CD8-positive, alpha-beta memory T cell (primary cell): ENCODE data around the gene LRP1B. TPM values are rescaled to one million over a fixed set of nuclear protein-coding genes. Genes with fewer than 3 reads are reported as not detected.

Experiments
- CTCF ChIA-PET: fragments of 350-600 bp; sonication (Branson Sonifier 250); formaldehyde crosslinking; loops from one replicate; lab custom pipeline; 2021; ENCODE audit warnings: antibody characterized with exemption; lab: Charles Lee
- POLR2A ChIA-PET: fragments of 350-600 bp; sonication (Branson Sonifier 250); formaldehyde crosslinking; loops from one replicate; lab custom pipeline; 2021; ENCODE audit warnings: antibody characterized with exemption; lab: Charles Lee
- DNase-seq, 5 donors: peaks; one replicate each; pipeline versions ENCODE4 v3.0.0 to v3.0.0-alpha.2; 2020 to 2022; ENCODE audit warnings: mixed read lengths in 1 of 5
- H3K27ac ChIP-seq: one replicate; pipeline ENCODE4 v1.7.0; 2013; ENCODE audit warnings: low read depth, mild to moderate bottlenecking, low read length, moderate library complexity
- H3K27me3 ChIP-seq: 2 replicates; pipeline ENCODE4 v1.7.0; 2013; ENCODE audit warnings: low read length, mild to moderate bottlenecking; ENCODE audit not compliant: insufficient read depth, poor library complexity, severe bottlenecking
- H3K36me3 ChIP-seq: 2 replicates; pipeline ENCODE4 v1.7.0; 2013; ENCODE audit warnings: mild to moderate bottlenecking, low read length, moderate library complexity; ENCODE audit not compliant: insufficient read depth
- H3K4me1 ChIP-seq: 2 replicates; pipeline ENCODE4 v1.7.0; 2013; ENCODE audit warnings: mild to moderate bottlenecking, low read length, moderate library complexity; ENCODE audit not compliant: insufficient read depth
- H3K4me3 ChIP-seq: 2 replicates; pipeline ENCODE4 v1.7.0; 2013; ENCODE audit warnings: mild to moderate bottlenecking, low read length
- H3K9me3 ChIP-seq: 2 replicates; pipeline ENCODE4 v1.7.0; 2013; ENCODE audit warnings: mild to moderate bottlenecking, low read length
- H3K27ac Mint-ChIP-seq, 8 donors: one replicate each; pipeline ENCODE4 v1.8.0; 2020 to 2021; ENCODE audit warnings: mixed read lengths in 8 of 8, mild to moderate bottlenecking in 6 of 8, inconsistent platforms in 3 of 8, moderate library complexity in 3 of 8
- H3K27me3 Mint-ChIP-seq, 2 donors: one replicate each; pipeline ENCODE4 v1.8.0; 2020 to 2021; ENCODE audit warnings: mixed read lengths in 2 of 2, mild to moderate bottlenecking in 1 of 2, moderate library complexity in 1 of 2
- H3K36me3 Mint-ChIP-seq, 3 donors: one replicate each; pipeline ENCODE4 v1.8.0; 2020 to 2021; ENCODE audit warnings: mixed read lengths in 3 of 3, inconsistent platforms in 1 of 3, mild to moderate bottlenecking in 1 of 3
- H3K4me1 Mint-ChIP-seq, 3 donors: one replicate each; pipeline ENCODE4 v1.8.0; 2020 to 2021; ENCODE audit warnings: mixed read lengths in 3 of 3, inconsistent platforms in 1 of 3, mild to moderate bottlenecking in 1 of 3
- H3K4me3 Mint-ChIP-seq, 7 donors: one replicate each; pipeline ENCODE4 v1.8.0; 2020 to 2021; ENCODE audit warnings: mixed read lengths in 7 of 7, mild to moderate bottlenecking in 6 of 7, moderate library complexity in 4 of 7, inconsistent platforms in 2 of 7
- H3K9me3 Mint-ChIP-seq, 5 donors: one replicate each; pipeline ENCODE4 v1.8.0; 2020 to 2022; ENCODE audit warnings: mixed read lengths in 5 of 5, mild to moderate bottlenecking in 3 of 5, moderate library complexity in 2 of 5, inconsistent platforms in 1 of 5
- polyA plus RNA-seq: library from polyadenylated mRNA; unstranded; fragments of 300-500 nt; fragmentation: Illumina TruSeq; gene quantifications from one replicate; pipeline ENCODE4 v1.2.3, GENCODE V29; 2021
- total RNA-seq, 2 experiments: library from RNA; stranded (reverse); gene quantifications; one replicate each; pipeline ENCODE4 v1.2.3, GENCODE V29; 2021

LRP1B gene
- total and polyA plus RNA-seq, 3 experiments from 2014 or later: not detected

- Mint-ChIP-seq H3K27ac (no peak overlapping the region), H3K4me1 (no peaks in the 10 kb centered on the region), H3K36me3 (no peaks in the 10 kb centered on the region), H3K4me3 (no peak overlapping the region), H3K27me3 (no peaks in the 10 kb centered on the region), H3K9me3 (peaks cover 5 to 13% (median 11%) of the 10 kb centered on the region in 5 donors)
- peaks cover 4% of the 10 kb centered on the region for H3K9me3 ChIP-seq
- no peaks in the 10 kb centered on the region for H3K27me3 ChIP-seq
- ChIA-PET CTCF (no interaction called here), POLR2A (no interaction called here)
- H3K36me3 ChIP-seq: no peaks in the 10 kb centered on the region
- no peak overlapping the region for H3K27ac ChIP-seq
- DNase-seq: no peak
- no peaks in the 10 kb centered on the region for H3K4me1 ChIP-seq
- no peak overlapping the region for H3K4me3 ChIP-seq
These were observed 1927.5 kb downstream of the LRP1B start for GRCh38 chr2:140203347-140203746.

GRCh38 chr2:140201572-140201971 lies 1929.2 kb downstream of the LRP1B start:
- H3K9me3 ChIP-seq: peaks cover 4% of the 10 kb centered on the region
- H3K9me3 Mint-ChIP-seq: peaks cover 5 to 20% (median 15%) of the 10 kb centered on the region in 5 donors
- H3K4me1 ChIP-seq: no peaks in the 10 kb centered on the region
- POLR2A ChIA-PET: no interaction called here
- H3K36me3 ChIP-seq: no peaks in the 10 kb centered on the region
- H3K27me3 ChIP-seq: no peaks in the 10 kb centered on the region
- H3K27ac Mint-ChIP-seq: no peak overlapping the region
- no peak for DNase-seq
- CTCF ChIA-PET: no interaction called here
- H3K4me1 Mint-ChIP-seq: no peaks in the 10 kb centered on the region
- no peak overlapping the region for H3K27ac ChIP-seq
- H3K4me3 Mint-ChIP-seq: no peak overlapping the region
- no peak overlapping the region for H3K4me3 ChIP-seq
- H3K27me3 Mint-ChIP-seq: no peaks in the 10 kb centered on the region
- H3K36me3 Mint-ChIP-seq: no peaks in the 10 kb centered on the region

GRCh38 chr2:140200764-140201163 lies 1930.1 kb downstream of the LRP1B start:
- Mint-ChIP-seq H3K9me3 (peaks cover 3 to 24% (median 17%) of the 10 kb centered on the region in 5 donors), H3K27ac (no peak overlapping the region), H3K4me3 (no peak overlapping the region), H3K4me1 (no peaks in the 10 kb centered on the region), H3K27me3 (no peaks in the 10 kb centered on the region), H3K36me3 (no peaks in the 10 kb centered on the region)
- Histone ChIP-seq H3K27me3 (no peaks in the 10 kb centered on the region), H3K36me3 (no peaks in the 10 kb centered on the region), H3K4me3 (no peak overlapping the region), H3K9me3 (peaks cover 4% of the 10 kb centered on the region), H3K4me1 (no peaks in the 10 kb centered on the region), H3K27ac (no peak overlapping the region)
- DNase-seq: no peak
- ChIA-PET POLR2A (no interaction called here), CTCF (no interaction called here)

GRCh38 chr2:140200307-140200706 lies 1930.5 kb downstream of the LRP1B start:
- no peaks in the 10 kb centered on the region for H3K36me3 ChIP-seq
- ChIA-PET POLR2A (no interaction called here), CTCF (no interaction called here)
- H3K27me3 Mint-ChIP-seq: no peaks in the 10 kb centered on the region
- no peaks in the 10 kb centered on the region for H3K4me1 Mint-ChIP-seq
- H3K9me3 Mint-ChIP-seq: peaks cover under 1 to 24% (median 18%) of the 10 kb centered on the region in 5 donors
- H3K27ac Mint-ChIP-seq: no peak overlapping the region
- no peak overlapping the region for H3K27ac ChIP-seq
- no peak overlapping the region for H3K4me3 ChIP-seq
- H3K9me3 ChIP-seq: peaks cover 4% of the 10 kb centered on the region
- no peaks in the 10 kb centered on the region for H3K36me3 Mint-ChIP-seq
- no peaks in the 10 kb centered on the region for H3K27me3 ChIP-seq
- H3K4me1 ChIP-seq: no peaks in the 10 kb centered on the region
- no peak for DNase-seq
- no peak overlapping the region for H3K4me3 Mint-ChIP-seq

GRCh38 chr2:140199312-140199711 lies 1931.5 kb downstream of the LRP1B start:
- POLR2A ChIA-PET: no interaction called here

GRCh38 chr2:140187086-140187485 lies 1943.7 kb downstream of the LRP1B start:
- Mint-ChIP-seq H3K9me3 (peaks cover 5 to 15% (median 8%) of the 10 kb centered on the region in 5 donors), H3K4me3 (no peak overlapping the region), H3K36me3 (no peaks in the 10 kb centered on the region), H3K4me1 (no peaks in the 10 kb centered on the region), H3K27me3 (no peaks in the 10 kb centered on the region), H3K27ac (no peak overlapping the region)
- Histone ChIP-seq H3K9me3 (no peaks in the 10 kb centered on the region), H3K4me3 (no peak overlapping the region), H3K27me3 (no peaks in the 10 kb centered on the region), H3K27ac (no peak overlapping the region), H3K4me1 (no peaks in the 10 kb centered on the region), H3K36me3 (no peaks in the 10 kb centered on the region)
- ChIA-PET CTCF (no interaction called here), POLR2A (interaction anchor here (0.6 kb wide), 1 partner anchor 269 kb away, joined by 3 read pairs; no protein-coding TSS in a partner anchor)
- DNase-seq: no peak

More at GRCh38 chr2:140199312-140199711, 1931.5 kb downstream of the LRP1B start:
- no peak for DNase-seq
- Histone ChIP-seq H3K4me1 (no peaks in the 10 kb centered on the region), H3K4me3 (no peak overlapping the region), H3K9me3 (peaks cover 4% of the 10 kb centered on the region), H3K27me3 (no peaks in the 10 kb centered on the region), H3K27ac (no peak overlapping the region), H3K36me3 (no peaks in the 10 kb centered on the region)
- CTCF ChIA-PET: no interaction called here
- Mint-ChIP-seq H3K4me3 (no peak overlapping the region), H3K27me3 (no peaks in the 10 kb centered on the region), H3K9me3 (peaks cover 0 to 24% (median 15%) of the 10 kb centered on the region in 5 donors), H3K4me1 (no peaks in the 10 kb centered on the region), H3K27ac (no peak overlapping the region), H3K36me3 (no peaks in the 10 kb centered on the region)

GRCh38 chr2:140186313-140186712 lies 1944.5 kb downstream of the LRP1B start:
- Mint-ChIP-seq H3K4me3 (no peak overlapping the region), H3K27me3 (no peaks in the 10 kb centered on the region), H3K9me3 (peaks cover 7 to 15% (median 11%) of the 10 kb centered on the region in 5 donors), H3K4me1 (no peaks in the 10 kb centered on the region), H3K27ac (no peak overlapping the region), H3K36me3 (no peaks in the 10 kb centered on the region)
- no peaks in the 10 kb centered on the region for H3K9me3 ChIP-seq
- H3K27ac ChIP-seq: no peak overlapping the region
- H3K4me3 ChIP-seq: no peak overlapping the region
- H3K4me1 ChIP-seq: no peaks in the 10 kb centered on the region
- DNase-seq: no peak
- ChIA-PET POLR2A (no interaction called here), CTCF (no interaction called here)
- no peaks in the 10 kb centered on the region for H3K27me3 ChIP-seq
- no peaks in the 10 kb centered on the region for H3K36me3 ChIP-seq

- Mint-ChIP-seq H3K9me3 (peaks cover 7 to 20% (median 11%) of the 10 kb centered on the region in 5 donors), H3K36me3 (no peaks in the 10 kb centered on the region), H3K27ac (no peak overlapping the region), H3K27me3 (no peaks in the 10 kb centered on the region), H3K4me3 (no peak overlapping the region), H3K4me1 (no peaks in the 10 kb centered on the region)
- H3K36me3 ChIP-seq: no peaks in the 10 kb centered on the region
- no peak overlapping the region for H3K27ac ChIP-seq
- H3K4me3 ChIP-seq: no peak overlapping the region
- DNase-seq: no peak
- ChIA-PET POLR2A (no interaction called here), CTCF (no interaction called here)
- H3K27me3 ChIP-seq: no peaks in the 10 kb centered on the region
- no peaks in the 10 kb centered on the region for H3K9me3 ChIP-seq
- no peaks in the 10 kb centered on the region for H3K4me1 ChIP-seq
These were observed 1945.7 kb downstream of the LRP1B start for GRCh38 chr2:140185076-140185475.
